ENCODE data around the gene TIMM22.

- TF ChIP-seq ZNF10 (tag by site-specific recombination; IDR thresholded peaks at IDR 0.05), result no peak
- TF ChIP-seq, protein P1, sequence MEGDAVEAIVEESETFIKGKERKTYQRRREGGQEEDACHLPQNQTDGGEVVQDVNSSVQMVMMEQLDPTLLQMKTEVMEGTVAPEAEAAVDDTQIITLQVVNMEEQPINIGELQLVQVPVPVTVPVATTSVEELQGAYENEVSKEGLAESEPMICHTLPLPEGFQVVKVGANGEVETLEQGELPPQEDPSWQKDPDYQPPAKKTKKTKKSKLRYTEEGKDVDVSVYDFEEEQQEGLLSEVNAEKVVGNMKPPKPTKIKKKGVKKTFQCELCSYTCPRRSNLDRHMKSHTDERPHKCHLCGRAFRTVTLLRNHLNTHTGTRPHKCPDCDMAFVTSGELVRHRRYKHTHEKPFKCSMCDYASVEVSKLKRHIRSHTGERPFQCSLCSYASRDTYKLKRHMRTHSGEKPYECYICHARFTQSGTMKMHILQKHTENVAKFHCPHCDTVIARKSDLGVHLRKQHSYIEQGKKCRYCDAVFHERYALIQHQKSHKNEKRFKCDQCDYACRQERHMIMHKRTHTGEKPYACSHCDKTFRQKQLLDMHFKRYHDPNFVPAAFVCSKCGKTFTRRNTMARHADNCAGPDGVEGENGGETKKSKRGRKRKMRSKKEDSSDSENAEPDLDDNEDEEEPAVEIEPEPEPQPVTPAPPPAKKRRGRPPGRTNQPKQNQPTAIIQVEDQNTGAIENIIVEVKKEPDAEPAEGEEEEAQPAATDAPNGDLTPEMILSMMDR (tag by site-specific recombination; IDR thresholded peaks at IDR 0.05), result no peak
These were observed 8.4 kb upstream of the TIMM22 start for GRCh38 chr17:988561-988960.

Measured in HEK293 (cell line).